Embryonic facial prominence (tissue), 1 donor: ENCODE results near the gene MIA2.

Source experiments
- DNase-seq: peaks from one replicate; pipeline ENCODE4 v3.0.0-alpha.2; 2016; ENCODE audit errors: extremely low spot score

Gene MIA2

DNA sequence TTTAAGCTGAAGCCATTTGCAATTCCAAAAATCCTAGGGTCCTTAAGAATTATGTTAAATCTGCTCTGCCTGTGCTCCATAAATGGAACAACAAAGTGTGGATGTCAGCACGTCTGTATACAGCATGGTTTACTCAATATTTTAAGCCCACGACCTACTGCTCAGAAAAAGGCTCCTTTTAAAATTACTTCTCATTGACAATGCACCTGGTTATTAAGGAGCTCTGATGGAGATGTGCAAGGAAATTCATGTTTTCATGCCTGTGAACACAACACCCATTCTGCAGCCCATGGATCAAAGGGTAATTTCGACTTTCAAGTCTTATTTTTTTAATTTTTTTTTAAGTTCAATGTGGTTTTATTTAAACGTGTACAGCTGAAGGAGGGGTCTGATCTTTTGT is 150.5 kb downstream of the MIA2 start:
- DNase-seq = no peak

DNA sequence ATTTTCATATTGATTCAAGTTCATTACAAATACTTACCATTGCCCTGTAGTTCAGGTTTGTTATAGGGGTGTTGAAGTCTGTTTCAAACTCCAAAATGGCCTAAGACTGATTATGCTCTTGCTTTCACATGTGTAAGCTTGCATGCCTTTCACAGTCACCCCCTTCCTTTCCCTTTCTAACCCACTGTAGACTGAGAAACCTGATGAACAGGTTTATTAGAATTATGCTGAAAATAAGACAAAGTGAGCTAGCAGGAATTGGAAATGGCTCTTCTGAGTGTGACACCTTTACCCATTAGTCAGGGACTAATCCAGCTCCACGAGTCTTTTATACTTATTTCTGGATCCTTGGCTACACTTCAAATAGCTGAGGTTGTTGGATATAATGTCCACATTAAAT is 159.6 kb downstream of the MIA2 start:
- no peak for DNase-seq

DNA sequence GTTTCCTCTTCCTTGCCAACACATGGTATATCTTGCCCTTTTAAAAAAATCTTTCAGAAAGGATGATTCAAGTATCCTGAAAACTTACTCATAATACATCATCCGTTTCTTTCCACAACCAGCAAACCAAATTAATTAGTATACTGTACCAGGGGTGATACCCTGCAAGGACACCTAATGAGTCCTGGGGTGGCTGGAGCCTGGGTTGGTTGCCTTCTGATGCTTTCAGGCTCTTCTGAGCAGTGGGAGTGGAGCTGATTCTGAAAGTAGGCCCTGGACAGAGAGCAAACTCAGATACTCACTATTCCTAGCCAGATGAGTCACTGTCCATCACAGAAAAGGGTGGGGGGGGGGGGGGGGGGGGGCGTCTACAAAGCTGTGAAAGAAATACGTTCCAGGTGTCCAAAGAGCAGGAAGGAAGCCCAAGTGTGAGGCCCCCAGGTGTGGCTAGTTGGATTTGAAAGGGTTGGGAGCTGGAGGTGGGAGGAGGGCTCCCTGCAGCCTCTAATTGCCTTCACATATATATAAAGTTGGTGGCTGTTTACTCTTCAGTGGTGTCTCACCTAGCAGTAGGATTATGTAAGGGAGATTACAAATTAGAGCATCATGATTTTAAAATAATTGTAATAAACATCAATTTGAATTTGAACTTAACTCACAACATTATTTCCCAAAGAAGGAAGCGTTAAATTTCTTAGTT is 162.0 kb downstream of the MIA2 start:
- DNase-seq = no peak

DNA sequence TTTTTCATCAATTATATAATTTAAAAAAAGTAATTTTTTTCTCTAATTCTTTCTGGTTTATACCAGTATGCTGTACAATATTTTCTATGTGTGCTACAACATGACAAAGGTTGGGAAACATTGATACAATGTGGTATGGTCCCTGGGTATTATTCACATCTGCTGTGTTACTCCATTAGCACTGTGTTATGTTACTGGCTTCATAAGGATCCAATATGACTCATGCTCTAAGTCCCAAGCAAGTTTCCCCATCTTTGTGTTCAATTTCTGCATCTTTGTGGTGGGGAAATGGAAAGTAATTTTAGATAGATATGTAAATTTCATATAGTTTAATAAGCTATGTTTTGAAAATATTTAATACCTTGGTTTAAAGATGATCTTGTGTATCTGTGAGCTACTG is 162.7 kb downstream of the MIA2 start:
- no peak for DNase-seq

DNA sequence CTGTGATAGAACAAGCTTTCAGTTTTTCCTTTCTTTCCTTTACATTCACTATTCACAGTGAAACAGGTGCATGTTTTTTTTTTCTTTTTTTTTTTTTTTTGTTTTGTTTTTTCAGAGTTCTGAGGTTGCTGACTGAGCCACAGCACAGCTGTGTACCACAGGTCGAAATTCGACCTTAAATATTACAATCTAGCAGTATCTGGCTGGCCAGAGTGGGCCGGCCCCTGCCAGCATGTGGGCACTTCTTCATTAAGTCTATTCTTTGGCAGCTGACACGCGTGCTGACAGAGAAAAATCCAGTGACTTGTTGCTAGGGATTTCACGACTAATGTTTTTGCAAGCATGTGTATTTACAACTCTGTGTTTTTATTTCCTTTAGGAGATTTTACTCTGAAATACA is 164.7 kb downstream of the MIA2 start:
- DNase-seq = no peak

DNA sequence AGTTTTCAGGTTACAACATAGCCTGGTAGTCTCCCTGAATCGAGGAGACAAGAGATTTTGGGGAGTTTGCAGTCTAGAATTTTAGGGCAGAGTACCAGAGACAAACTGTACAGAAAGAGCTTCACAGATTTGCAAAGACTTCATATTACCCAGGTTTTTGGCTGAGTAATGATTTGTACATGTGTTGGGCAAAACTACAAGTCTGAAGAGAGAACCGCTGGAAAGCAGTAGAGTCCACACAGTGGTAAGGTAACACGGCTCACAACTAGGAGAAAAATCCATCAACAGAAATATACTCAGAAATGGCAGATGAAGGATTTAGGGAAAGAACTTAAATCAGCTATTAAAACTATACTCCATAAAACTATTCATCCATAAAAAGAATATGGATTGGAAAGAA is 172.8 kb downstream of the MIA2 start:
- no peak for DNase-seq

DNA sequence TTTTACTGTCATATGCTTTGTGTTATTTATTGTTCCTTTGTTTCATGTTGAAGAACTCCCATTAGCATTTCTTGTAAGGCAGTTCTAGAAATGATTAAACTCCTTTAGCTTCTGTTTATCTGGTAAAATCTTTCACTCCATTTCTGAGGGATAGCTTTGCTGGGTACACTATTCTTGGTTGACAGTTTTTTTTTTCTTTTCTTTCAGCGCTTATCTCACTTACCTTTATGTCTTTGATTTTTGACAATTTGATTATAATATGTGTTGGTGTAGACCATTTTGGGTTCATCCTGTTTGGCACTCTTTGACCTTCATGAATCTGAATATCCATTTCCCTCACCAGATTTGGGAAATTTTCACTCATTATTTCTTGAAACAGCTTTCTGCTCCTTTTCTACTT is 182.4 kb downstream of the MIA2 start:
- no peak for DNase-seq

DNA sequence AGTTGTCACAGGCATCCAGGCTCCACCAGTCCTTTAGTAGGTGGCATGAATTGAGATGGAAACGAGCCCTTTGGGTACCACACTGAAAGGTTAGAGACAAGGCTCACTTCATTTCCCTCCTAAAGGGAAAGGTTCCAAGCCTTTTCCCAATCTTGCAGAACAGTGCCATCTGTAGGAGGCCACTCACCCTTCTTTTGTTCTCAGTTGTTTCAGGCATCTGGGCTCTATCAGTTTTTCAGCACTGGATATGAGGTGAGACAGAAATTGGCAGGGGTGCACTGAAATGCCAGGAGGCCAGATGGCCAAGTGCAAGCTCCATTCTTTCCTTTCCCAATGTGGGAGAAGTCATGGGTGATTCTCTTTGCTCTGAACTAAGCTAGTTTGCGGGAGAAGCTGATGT is 183.3 kb downstream of the MIA2 start:
- DNase-seq = no peak

DNA sequence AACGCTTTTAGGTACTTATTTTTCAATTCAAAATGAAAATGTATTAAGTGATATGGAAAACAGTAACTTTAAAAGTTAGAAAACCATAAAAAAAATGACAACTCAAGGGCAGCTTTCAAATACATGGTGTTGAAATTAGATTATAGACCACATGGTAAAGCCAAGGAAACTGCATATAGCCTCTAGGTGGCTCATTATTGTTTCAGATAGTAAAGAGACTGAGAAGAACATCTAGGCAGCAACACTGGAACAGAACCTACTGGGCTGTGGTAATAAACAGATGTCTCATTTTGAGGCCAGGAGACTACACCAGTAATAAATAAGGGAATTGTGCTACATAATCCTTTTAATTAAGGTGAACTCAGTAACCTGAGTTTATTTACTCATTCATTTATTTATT is 185.6 kb downstream of the MIA2 start:
- DNase-seq = no peak

DNA sequence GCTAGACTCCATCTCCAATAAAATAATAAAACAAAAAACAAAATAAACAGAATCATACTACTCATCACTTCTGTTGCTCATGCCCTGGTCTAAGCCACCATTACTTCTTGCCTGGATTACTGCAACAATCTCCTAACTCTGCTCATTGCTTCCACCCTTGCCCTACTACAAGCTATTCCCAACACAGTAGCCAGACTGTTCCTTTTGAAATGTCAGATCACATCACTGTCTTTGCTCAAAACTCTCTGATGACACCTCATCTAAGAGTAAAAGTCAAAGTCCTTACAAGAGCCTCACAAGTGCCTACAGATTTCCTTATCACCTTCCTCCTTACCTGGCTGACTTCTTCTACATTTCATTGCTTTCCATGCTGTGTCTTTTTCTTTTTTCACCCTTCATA is 188.5 kb downstream of the MIA2 start:
- no peak for DNase-seq

DNA sequence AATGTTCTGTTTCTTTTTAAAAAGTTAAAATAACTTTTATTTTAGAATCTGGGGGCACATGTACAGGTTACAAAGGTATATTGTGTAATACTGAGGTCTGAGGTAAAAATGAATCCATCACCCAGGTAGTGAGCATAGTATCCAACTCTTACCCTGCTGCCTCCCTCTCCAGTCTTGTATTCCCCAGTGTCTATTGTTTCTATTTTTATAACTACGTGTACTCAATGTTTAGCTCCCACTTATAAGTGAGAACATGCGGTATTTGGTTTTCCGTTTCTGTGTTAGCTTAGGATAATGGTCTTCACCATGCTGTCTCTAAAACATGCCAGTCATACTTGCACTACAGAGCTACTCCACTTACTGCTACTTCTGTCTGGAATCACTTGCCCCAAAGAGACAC is 190.1 kb downstream of the MIA2 start:
- no peak for DNase-seq

DNA sequence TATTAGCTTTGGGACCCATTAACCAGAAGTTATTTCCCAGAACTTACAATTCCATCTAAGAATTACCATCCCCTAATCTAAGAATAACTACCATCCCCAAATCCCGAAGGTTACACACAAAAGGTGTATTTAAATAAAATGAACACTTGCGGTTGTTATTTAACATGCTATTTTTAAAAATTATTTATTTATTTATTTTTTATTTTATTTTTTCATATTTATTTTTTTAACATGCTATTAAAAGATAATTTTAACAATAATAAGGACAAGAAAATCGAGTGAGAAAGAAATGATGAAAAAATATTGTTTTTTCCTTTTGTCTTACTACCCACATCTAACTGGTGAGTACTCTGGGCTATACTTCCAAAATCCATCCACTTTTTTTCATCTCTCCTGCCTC is 192.2 kb downstream of the MIA2 start:
- DNase-seq = no peak

DNA sequence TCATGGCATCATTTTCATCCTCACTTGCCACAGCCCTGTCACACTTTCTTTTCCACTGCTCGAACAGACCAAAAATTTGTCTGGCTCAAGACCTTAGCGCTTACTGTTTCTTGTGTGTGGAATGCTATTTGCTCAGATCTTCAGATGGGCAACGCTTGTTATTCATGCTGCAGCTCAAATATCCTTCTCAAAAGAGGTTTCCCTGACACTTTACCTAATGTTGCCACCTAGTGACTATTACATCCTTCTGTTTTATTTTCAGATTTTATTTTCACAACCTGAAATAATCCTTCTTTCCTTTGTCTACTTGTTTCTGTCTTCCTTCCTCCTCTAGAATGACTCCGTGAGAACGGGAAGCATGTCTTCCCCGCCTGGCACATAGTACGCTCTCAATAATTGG is 192.9 kb downstream of the MIA2 start:
- DNase-seq = no peak

DNA sequence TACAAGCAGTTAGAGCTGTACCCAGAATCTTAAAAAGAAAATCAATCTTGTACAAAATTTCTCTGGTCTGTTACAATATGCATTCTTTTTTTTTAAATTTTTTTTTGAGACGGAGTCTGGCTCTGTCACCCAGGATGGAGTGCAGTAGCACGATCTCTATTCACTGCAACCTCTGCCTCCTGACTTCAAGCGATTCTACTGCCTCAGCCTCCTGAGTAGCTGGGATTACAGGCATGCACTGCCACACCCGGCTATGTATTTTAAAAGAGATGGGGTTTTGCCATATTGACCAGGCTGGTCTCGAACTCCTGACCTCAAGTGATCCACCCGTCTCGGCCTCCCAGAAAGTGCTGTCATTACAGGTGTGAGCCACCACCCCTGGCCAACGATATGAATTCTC is 194.4 kb downstream of the MIA2 start:
- DNase-seq = no peak

DNA sequence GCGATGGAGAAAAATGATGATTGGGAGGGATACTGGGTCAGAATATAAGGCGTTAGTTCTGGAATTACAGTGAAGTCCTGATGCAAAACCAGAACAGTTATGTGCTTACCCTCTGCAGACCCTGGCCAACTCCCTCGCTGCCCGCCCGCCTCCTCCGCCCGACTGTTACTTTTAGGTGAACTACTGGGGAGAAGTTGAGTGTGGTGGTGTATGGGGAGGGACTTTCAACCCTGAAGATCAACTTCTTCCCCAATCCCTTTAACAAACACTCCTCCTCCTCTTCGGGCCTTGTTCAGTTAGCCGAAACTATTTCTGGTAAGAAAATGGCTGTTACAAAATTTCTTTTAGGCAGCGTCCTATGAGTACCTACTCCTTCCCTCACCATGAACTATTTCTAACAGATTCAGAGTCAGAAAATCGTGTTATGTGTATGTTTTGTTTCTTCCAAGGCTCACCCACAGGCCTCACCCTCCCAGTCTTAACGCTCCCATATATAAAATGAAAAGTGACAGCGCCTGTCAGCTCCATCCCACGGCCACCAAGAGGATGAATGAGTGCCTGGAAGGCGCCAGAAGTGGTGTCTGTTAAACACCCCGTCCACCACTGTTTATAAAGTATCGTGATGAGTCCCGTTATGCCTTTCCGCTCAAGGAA is 197.2 kb downstream of the MIA2 start:
- no peak for DNase-seq

DNA sequence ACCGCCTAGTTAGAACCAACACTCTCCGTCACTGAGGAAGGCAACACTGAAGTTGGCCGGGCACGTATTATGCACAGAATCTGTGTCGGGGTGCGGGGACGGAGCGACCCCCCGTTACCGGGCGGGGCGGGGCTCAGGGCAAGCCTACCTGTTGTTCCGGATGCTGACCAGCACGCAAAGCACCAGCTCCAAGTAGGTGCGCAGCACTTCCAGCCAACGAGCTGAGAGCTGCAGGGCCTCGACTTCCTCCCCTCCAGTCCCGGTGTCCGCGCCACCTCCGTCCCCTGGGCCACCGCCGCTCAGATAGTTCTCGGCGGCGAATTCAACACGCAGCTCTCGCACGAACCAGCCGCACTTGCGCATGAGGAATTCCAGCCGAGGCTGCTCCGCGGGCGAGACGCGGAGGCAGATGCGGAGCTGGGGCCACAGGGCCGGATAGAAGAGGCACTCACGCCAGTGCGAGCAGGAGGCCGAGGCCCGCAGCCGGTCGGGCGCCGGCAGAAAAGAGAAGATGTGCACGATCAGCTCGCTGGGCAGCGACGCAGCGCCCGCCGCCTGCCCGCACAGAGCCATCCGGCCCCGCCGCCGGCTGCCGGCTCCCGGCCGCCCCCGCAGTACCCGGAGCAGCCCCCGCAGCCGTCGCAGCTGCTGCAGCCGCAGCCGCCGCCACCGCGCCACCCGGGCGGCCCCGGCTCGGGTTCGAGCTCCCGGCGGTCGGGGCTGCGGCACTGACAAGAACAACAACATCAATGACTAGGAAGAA is 197.9 kb downstream of the MIA2 start:
- no peak for DNase-seq

DNA sequence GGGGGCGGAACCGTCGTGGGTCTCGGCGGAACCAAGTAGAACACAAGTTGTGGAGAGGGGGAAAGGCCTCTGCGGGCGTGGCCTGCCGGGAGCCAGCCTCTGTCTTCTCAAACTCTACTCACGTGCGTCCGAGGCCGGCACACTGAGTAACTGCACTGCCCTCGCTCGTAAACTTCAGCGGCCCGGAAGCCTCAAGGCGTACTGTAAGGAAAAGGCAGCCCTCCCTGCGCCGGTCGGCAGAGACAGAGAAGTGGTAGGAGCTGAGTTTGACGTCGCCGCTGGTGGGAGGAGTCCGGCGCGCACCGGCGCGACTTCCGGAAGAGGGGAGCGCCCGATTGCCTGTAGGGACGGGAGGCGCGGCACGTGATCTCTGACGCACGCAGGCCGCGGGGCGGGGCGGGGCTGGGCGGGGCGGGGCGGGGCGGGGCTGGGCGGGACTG is 198.5 kb downstream of the MIA2 start, which contains the start of gene FBXO33:
Gene FBXO33 (minus strand): TSS at position 255 of the 440 bp plus-strand sequence. CDS start 271 bp downstream, outside the sequence.
- DNase-seq = peak; percentile 95

DNA sequence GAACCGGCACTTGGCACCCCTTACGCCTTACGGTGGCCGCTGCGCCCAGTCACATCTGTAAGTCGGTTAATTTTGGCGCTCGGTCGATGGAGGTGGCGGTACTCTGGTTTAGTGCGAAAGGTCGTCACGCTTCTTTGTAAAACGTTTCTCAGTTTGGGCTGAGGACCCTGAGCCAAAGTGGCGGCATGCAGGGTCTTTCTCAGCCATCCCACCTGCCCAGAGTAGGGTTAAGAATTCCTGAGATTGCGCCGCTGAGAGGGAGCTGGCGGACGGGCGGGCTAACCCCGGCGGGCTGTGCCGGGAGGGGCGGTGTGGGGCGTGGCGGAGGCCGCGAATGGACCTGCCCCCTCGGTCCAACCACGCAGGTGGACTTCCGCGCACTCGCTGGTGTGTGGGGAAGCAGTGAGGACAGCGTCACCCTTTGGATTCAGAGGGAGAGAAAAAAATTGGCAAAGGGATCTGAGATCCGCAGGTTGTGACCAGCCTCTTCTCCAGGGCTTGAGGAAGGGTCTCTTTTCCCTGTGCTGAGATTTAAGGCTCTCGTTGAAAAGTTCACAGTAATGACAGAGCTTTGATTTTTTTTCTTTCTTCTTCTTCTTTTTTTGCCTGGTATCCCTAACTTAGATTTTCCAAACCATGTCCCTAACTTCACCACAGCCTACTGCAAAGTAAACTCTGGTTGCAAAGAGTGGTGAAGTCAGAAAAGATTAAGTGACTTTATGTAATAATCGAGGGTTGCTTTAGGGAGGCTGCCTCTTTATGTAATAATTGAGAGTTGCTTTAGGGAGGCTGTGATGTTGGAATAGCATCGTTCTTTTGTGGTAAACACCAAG is 199.1 kb downstream of the MIA2 start:
- DNase-seq = peak; percentile 46

DNA sequence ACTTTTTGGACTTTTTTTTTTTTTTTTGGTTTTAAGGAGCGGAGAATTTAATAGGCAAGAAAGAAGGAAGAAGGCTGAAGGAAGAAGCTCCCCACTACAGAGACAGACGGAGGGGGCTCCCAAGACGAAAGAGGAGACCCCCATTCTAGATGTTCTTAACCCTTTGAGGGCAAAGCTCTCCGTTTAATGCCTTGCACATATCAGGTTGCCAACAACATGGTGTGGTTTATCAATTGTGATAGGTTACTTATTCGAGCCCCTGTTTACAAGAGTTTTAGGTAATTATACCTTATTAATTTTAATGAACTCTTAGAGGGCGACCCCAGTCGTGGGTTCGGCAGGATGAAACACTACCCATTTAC is 199.7 kb downstream of the MIA2 start:
- DNase-seq = peak; percentile 14

DNA sequence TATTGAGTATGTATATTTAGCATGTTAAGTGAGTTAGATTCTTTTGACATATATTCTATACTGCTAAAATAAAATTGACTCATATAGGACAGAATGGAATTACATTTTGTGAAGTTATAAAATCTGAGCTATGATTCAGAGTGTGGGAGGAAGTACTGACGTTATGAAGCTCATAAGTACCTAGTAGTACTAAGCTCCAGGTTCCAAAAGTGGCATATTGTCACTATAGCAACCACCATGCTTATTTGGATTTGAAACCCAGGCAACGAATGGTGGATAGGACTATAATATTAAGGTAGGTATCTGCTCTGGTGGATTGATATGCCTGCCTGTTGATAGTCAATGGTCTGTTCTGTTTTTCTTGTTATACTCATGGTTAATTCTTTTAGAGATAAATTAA is 200.7 kb downstream of the MIA2 start:
- DNase-seq = no peak

DNA sequence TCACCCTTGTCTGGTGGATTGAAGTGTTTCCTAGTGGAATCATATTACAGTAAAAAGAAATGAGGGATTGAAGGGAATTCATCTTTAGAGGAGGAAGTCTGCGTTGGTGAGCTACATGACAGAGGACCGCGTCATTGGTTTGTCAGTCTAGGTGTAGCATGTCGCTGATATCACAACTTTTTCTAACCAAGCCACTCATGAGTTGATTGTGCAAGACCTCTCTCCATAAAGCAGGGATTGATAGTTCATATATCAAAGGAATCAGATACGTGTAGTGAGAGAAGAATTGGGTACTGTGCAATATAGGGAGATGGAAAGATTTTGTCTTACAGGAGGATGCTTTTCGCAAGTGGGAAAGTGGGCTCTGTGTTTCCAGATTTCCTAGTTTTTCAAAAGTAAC is 201.5 kb downstream of the MIA2 start:
- DNase-seq = no peak
